CD4-positive, alpha-beta T cell treated with Interleukin-17A for 4 hours (primary cell): ENCODE data around the gene SUFU.
"Not testable (repeated sequence)": the region's sequence is repeated elsewhere in the genome, so short reads cannot be mapped to it uniquely, and the experiment has no call there.

ENCODE experiments used
- DNase-seq: peaks from one replicate; pipeline ENCODE4 v3.0.0-alpha.2; 2020; ENCODE audit warnings: mixed read lengths

Gene SUFU

GRCh38 chr10:102653060-102653459, 149.3 kb downstream of the SUFU start:
- no peak for DNase-seq

GRCh38 chr10:102654566-102654965, 150.8 kb downstream of the SUFU start:
- DNase-seq, result no peak

- DNase-seq, result no peak
These were observed 151.2 kb downstream of the SUFU start for GRCh38 chr10:102654969-102655368.

GRCh38 chr10:102656026-102656425, 152.3 kb downstream of the SUFU start:
- DNase-seq, result no peak

- DNase-seq, result no peak
These were observed 153.1 kb downstream of the SUFU start for GRCh38 chr10:102656791-102657371.

- DNase-seq, result no peak
These were observed 153.7 kb downstream of the SUFU start for GRCh38 chr10:102657451-102657850.

GRCh38 chr10:102657984-102658724, 154.4 kb downstream of the SUFU start:
- DNase-seq, result peak; percentile 29

- no peak for DNase-seq
These were observed 155.0 kb downstream of the SUFU start for GRCh38 chr10:102658802-102659201.

- peak; percentile 71 for DNase-seq
These were observed 157.3 kb downstream of the SUFU start for GRCh38 chr10:102660888-102661657.

GRCh38 chr10:102661658-102662028, 157.9 kb downstream of the SUFU start:
- no peak for DNase-seq

- no peak for DNase-seq
These were observed 162.2 kb downstream of the SUFU start for GRCh38 chr10:102665904-102666509.

GRCh38 chr10:102667411-102667810, 163.6 kb downstream of the SUFU start:
- not testable (repeated sequence) for DNase-seq

GRCh38 chr10:102668326-102669107, 164.7 kb downstream of the SUFU start:
- no peak for DNase-seq

- DNase-seq, result peak; percentile 38
These were observed 165.7 kb downstream of the SUFU start for GRCh38 chr10:102669206-102670064.

GRCh38 chr10:102670065-102670670, 166.4 kb downstream of the SUFU start:
- DNase-seq, result no peak

- no peak for DNase-seq
These were observed 167.2 kb downstream of the SUFU start for GRCh38 chr10:102670871-102671434.

GRCh38 chr10:102673236-102673818, 169.6 kb downstream of the SUFU start:
- no peak for DNase-seq

GRCh38 chr10:102673819-102674511, 170.2 kb downstream of the SUFU start:
- DNase-seq, result peak; percentile 80

- DNase-seq, result peak; percentile 57
These were observed 170.8 kb downstream of the SUFU start for GRCh38 chr10:102674566-102674965.
